Caco-2 (cell line): ENCODE data around the gene LGR6. TPM values are rescaled to one million over a fixed set of nuclear protein-coding genes. Genes with fewer than 3 reads are reported as not detected.
A peak's percentile ranks its signal among the peaks of the same experiment; 100 is the strongest.

Experiments
- BruUV-seq: library from RNA; stranded (reverse); fragments of 400-500 nt; replicated peaks from 2 replicates; lab custom pipeline; 2021; lab: Mats Ljungman, UMichigan
- CTCF ChIA-PET: fragments of 300-600 bp; sonication (Branson Sonifier 250); formaldehyde crosslinking; loops from one replicate; lab custom pipeline; 2022; ENCODE audit warnings: antibody characterized with exemption; lab: Charles Lee
- POLR2A ChIA-PET: fragments of 300-600 bp; sonication (Branson Sonifier 250); formaldehyde crosslinking; loops from one replicate; lab custom pipeline; 2022; ENCODE audit warnings: antibody characterized with exemption; lab: Charles Lee
- DNase-seq, 2 experiments: peaks; one replicate each; pipeline versions ENCODE4 v3.0.0 to v3.0.0-alpha.2; 2020 to 2022
- H3K27me3 ChIP-seq: replicated peaks from 2 replicates; pipeline ENCODE4 v1.6.0; 2011; ENCODE audit warnings: low read length; ENCODE audit not compliant: control insufficient read depth, insufficient read depth
- H3K36me3 ChIP-seq: 2 replicates; pipeline ENCODE4 v1.5.1; 2011; ENCODE audit warnings: low read length; ENCODE audit not compliant: control insufficient read depth, insufficient read depth
- H3K4me1 ChIP-seq: fragments of 250-450 bp; sonication (Bioruptor Pico); 2 replicates; pipeline ENCODE4 v1.5.1; 2020; ENCODE audit warnings: mild to moderate bottlenecking
- H3K4me3 ChIP-seq: 2 replicates; pipeline ENCODE4 v1.5.1; 2011; ENCODE audit warnings: low read depth, mild to moderate bottlenecking, control low read depth, low read length
- H3K9me3 ChIP-seq: fragments of 250-450 bp; sonication (Bioruptor Pico); 2 replicates; pipeline ENCODE4 v1.5.1; 2020; ENCODE audit warnings: mild to moderate bottlenecking, moderate library complexity
- H3K27ac Mint-ChIP-seq: one replicate; pipeline ENCODE4 v1.8.0; 2022; ENCODE audit warnings: mixed read lengths; ENCODE audit not compliant: unreplicated experiment
- H3K27me3 Mint-ChIP-seq: one replicate; pipeline ENCODE4 v1.8.0; 2022; ENCODE audit warnings: mixed read lengths; ENCODE audit not compliant: insufficient read depth, unreplicated experiment
- H3K36me3 Mint-ChIP-seq: one replicate; pipeline ENCODE4 v1.8.0; 2022; ENCODE audit warnings: mild to moderate bottlenecking, mixed read lengths; ENCODE audit not compliant: insufficient read depth, unreplicated experiment
- H3K4me1 Mint-ChIP-seq: one replicate; pipeline ENCODE4 v1.8.0; 2022; ENCODE audit warnings: low read depth, mixed read lengths; ENCODE audit not compliant: unreplicated experiment
- H3K4me3 Mint-ChIP-seq: one replicate; pipeline ENCODE4 v1.8.0; 2022; ENCODE audit warnings: mild to moderate bottlenecking, moderate library complexity, mixed read lengths; ENCODE audit not compliant: unreplicated experiment
- H3K9me3 Mint-ChIP-seq: one replicate; pipeline ENCODE4 v1.8.0; 2022; ENCODE audit warnings: mixed read lengths; ENCODE audit not compliant: unreplicated experiment
- CTCF ChIP-seq, 2 experiments: fragments of 200-600 bp in 1 of 2; IDR thresholded peaks; 1 replicate in 1 of 2; 2 replicates in 1 of 2; pipeline versions ENCODE4 v1.5.1 to v1.8.0; 2011 to 2022; ENCODE audit warnings: antibody characterized with exemption in 1 of 2, control low read depth in 1 of 2, inconsistent platforms in 1 of 2, low read depth in 1 of 2, low read length in 1 of 2, mild to moderate bottlenecking in 1 of 2, moderate library complexity in 1 of 2; ENCODE audit not compliant: insufficient read depth in 1 of 2, severe bottlenecking in 1 of 2, unreplicated experiment in 1 of 2
- intact Hi-C: fragments of 100-400 bp; cut with micrococcal nuclease; formaldehyde crosslinking; loops from one replicate; pipeline ENCODE4 v1.10.0; 2022; ENCODE audit not compliant: unreplicated experiment
- total RNA-seq: library from RNA; stranded (reverse); gene quantifications from 2 replicates; pipeline ENCODE4 v1.2.3, GENCODE V29; 2022

The LGR6 gene
- total RNA-seq, 1 experiment from 2014 or later, result 0.36 TPM

- Mint-ChIP-seq H3K4me3 (no peak overlapping the region), H3K9me3 (no peaks in the 10 kb centered on the region), H3K27ac (no peak overlapping the region), H3K27me3 (peaks cover 4% of the 10 kb centered on the region), H3K4me1 (peaks cover 6% of the 10 kb centered on the region), H3K36me3 (no peaks in the 10 kb centered on the region)
- Histone ChIP-seq H3K36me3 (no peaks in the 10 kb centered on the region), H3K27me3 (no peaks in the 10 kb centered on the region), H3K9me3 (no peaks in the 10 kb centered on the region), H3K4me1 (no peaks in the 10 kb centered on the region), H3K4me3 (no peak overlapping the region)
- ChIA-PET POLR2A (no interaction called here), CTCF (interaction anchor here (0.7 to 1.2 kb wide), 4 partner anchors 18 to 48 kb away, joined by 3 to 4 read pairs (median 3); no protein-coding TSS in a partner anchor)
- DNase-seq, result no peak
- BruUV-seq, result no TSS peak
- no peak for TF ChIP-seq CTCF (IDR thresholded peaks at IDR 0.05; ENCODE audit: insufficient read depth in 1 of 2, low read depth in 1 of 2, low read length in 1 of 2, severe bottlenecking in 1 of 2, unreplicated experiment in 1 of 2)
- intact Hi-C loops, result no loop called here
Measured at GRCh38 chr1:202210969-202211368, 17.4 kb downstream of the LGR6 start.

GRCh38 chr1:202212787-202213186 is 19.2 kb downstream of the LGR6 start:
- POLR2A ChIA-PET, result no interaction called here
- no peak overlapping the region for H3K27ac Mint-ChIP-seq
- H3K36me3 Mint-ChIP-seq, result no peaks in the 10 kb centered on the region
- Histone ChIP-seq H3K9me3 (no peaks in the 10 kb centered on the region), H3K4me3 (no peak overlapping the region), H3K4me1 (no peaks in the 10 kb centered on the region), H3K27me3 (no peaks in the 10 kb centered on the region), H3K36me3 (no peaks in the 10 kb centered on the region)
- no peaks in the 10 kb centered on the region for H3K9me3 Mint-ChIP-seq
- TF ChIP-seq CTCF (IDR thresholded peaks at IDR 0.05; ENCODE audit: insufficient read depth in 1 of 2, low read depth in 1 of 2, low read length in 1 of 2, severe bottlenecking in 1 of 2, unreplicated experiment in 1 of 2), result no peak
- peaks cover 4% of the 10 kb centered on the region for H3K27me3 Mint-ChIP-seq
- no TSS peak for BruUV-seq
- intact Hi-C loops, result loop anchor here (1.0 kb wide), 1 partner anchor 103 kb away; no protein-coding TSS in a partner anchor
- CTCF ChIA-PET, result interaction anchor here (0.6 to 1.8 kb wide), 2 partner anchors 20 to 68 kb away, joined by 3 to 5 read pairs; partner anchors contain the start of gene LGR6
- H3K4me3 Mint-ChIP-seq, result no peak overlapping the region
- H3K4me1 Mint-ChIP-seq, result peaks cover 6% of the 10 kb centered on the region
- no peak for DNase-seq

- Histone ChIP-seq H3K9me3 (no peaks in the 10 kb centered on the region), H3K27me3 (no peaks in the 10 kb centered on the region), H3K4me1 (no peaks in the 10 kb centered on the region), H3K4me3 (no peak overlapping the region), H3K36me3 (no peaks in the 10 kb centered on the region)
- CTCF ChIA-PET, result interaction anchor here (0.6 to 1.8 kb wide), 2 partner anchors 21 to 67 kb away, joined by 3 to 5 read pairs; partner anchors contain the start of gene LGR6
- H3K4me3 Mint-ChIP-seq, result peak overlapping the region; percentile 42
- intact Hi-C loops, result loop anchor here (1.0 kb wide), 1 partner anchor 102 kb away; no protein-coding TSS in a partner anchor
- DNase-seq, result peak; percentile 37 to 46
- peaks cover 4% of the 10 kb centered on the region for H3K27me3 Mint-ChIP-seq
- BruUV-seq, result no TSS peak
- H3K36me3 Mint-ChIP-seq, result no peaks in the 10 kb centered on the region
- POLR2A ChIA-PET, result no interaction called here
- TF ChIP-seq CTCF (IDR thresholded peaks at IDR 0.05; ENCODE audit: insufficient read depth in 1 of 2, low read depth in 1 of 2, low read length in 1 of 2, severe bottlenecking in 1 of 2, unreplicated experiment in 1 of 2), result peak; percentile 25 to 37
- peaks cover 6% of the 10 kb centered on the region for H3K4me1 Mint-ChIP-seq
- H3K9me3 Mint-ChIP-seq, result no peaks in the 10 kb centered on the region
- no peak overlapping the region for H3K27ac Mint-ChIP-seq
Measured at GRCh38 chr1:202213361-202214088, 19.9 kb downstream of the LGR6 start.
